HEK293 (cell line): ENCODE results near the gene ZNF140.

Source experiments
- AEBP2 ChIP-seq: fragments of 450-650 bp; formaldehyde crosslinking; IDR thresholded peaks from 2 replicates; pipeline ENCODE4 v1.5.1; 2016; ENCODE audit warnings: missing biosample characterization, missing genetic modification characterization, borderline replicate concordance
- ATF2 ChIP-seq: fragments of 450-650 bp; formaldehyde crosslinking; IDR thresholded peaks from 2 replicates; pipeline ENCODE4 v1.5.1; 2016; ENCODE audit warnings: missing biosample characterization, missing genetic modification characterization, low read depth
- ELK4 ChIP-seq: IDR thresholded peaks from 2 replicates; pipeline ENCODE4 v1.6.1; 2011; ENCODE audit warnings: mild to moderate bottlenecking, low read depth, low read length, borderline replicate concordance
- GLI2 ChIP-seq: fragments of 450-650 bp; formaldehyde crosslinking; IDR thresholded peaks from 2 replicates; pipeline ENCODE4; 2017; ENCODE audit warnings: missing biosample characterization, missing genetic modification characterization, low read depth, borderline replicate concordance
- KLF1 ChIP-seq: fragments of 450-650 bp; formaldehyde crosslinking; IDR thresholded peaks from 2 replicates; pipeline ENCODE4 v1.5.1; 2016; ENCODE audit warnings: missing biosample characterization, missing genetic modification characterization
- REPIN1 ChIP-seq: fragments of 450-650 bp; formaldehyde crosslinking; IDR thresholded peaks from 2 replicates; pipeline ENCODE4 v1.5.1; 2017; ENCODE audit warnings: missing biosample characterization, missing genetic modification characterization, low read depth
- SCRT1 ChIP-seq: fragments of 450-650 bp; formaldehyde crosslinking; IDR thresholded peaks from 2 replicates; pipeline ENCODE4 v1.5.1; 2016; ENCODE audit warnings: missing biosample characterization, missing genetic modification characterization, borderline replicate concordance
- SP2 ChIP-seq: fragments of 450-650 bp; formaldehyde crosslinking; IDR thresholded peaks from 2 replicates; pipeline ENCODE4 v1.5.1; 2016; ENCODE audit warnings: missing biosample characterization, missing genetic modification characterization
- TSHZ1 ChIP-seq: fragments of 450-650 bp; formaldehyde crosslinking; IDR thresholded peaks from 2 replicates; pipeline ENCODE4 v1.5.1; 2016; ENCODE audit warnings: missing biosample characterization, missing genetic modification characterization, borderline replicate concordance
- YY2 ChIP-seq: fragments of 450-650 bp; formaldehyde crosslinking; IDR thresholded peaks from 2 replicates; pipeline ENCODE4 v1.5.1; 2016; ENCODE audit warnings: missing biosample characterization, missing genetic modification characterization
- ZBTB1 ChIP-seq: fragments of 450-650 bp; formaldehyde crosslinking; IDR thresholded peaks from 2 replicates; pipeline ENCODE4 v1.5.1; 2016; ENCODE audit warnings: missing biosample characterization, missing genetic modification characterization
- ZFP37 ChIP-seq: fragments of 450-650 bp; formaldehyde crosslinking; IDR thresholded peaks from 2 replicates; pipeline ENCODE4 v1.5.1; 2016; ENCODE audit warnings: missing biosample characterization, missing genetic modification characterization
- ZNF121 ChIP-seq: fragments of 450-650 bp; formaldehyde crosslinking; IDR thresholded peaks from 2 replicates; pipeline ENCODE4 v1.5.1; 2016; ENCODE audit warnings: missing biosample characterization, missing genetic modification characterization
- ZNF140 ChIP-seq: fragments of 450-650 bp; formaldehyde crosslinking; IDR thresholded peaks from 2 replicates; pipeline ENCODE4 v1.5.1; 2016; ENCODE audit warnings: missing biosample characterization, missing genetic modification characterization
- ZNF155 ChIP-seq: fragments of 450-650 bp; formaldehyde crosslinking; IDR thresholded peaks from 2 replicates; pipeline ENCODE4 v1.5.1; 2016; ENCODE audit warnings: missing biosample characterization, missing genetic modification characterization
- ZNF157 ChIP-seq: fragments of 450-650 bp; formaldehyde crosslinking; IDR thresholded peaks from 2 replicates; pipeline ENCODE4 v1.5.1; 2016; ENCODE audit warnings: missing biosample characterization, missing genetic modification characterization
- ZNF169 ChIP-seq: fragments of 450-650 bp; formaldehyde crosslinking; IDR thresholded peaks from 2 replicates; pipeline ENCODE4 v1.5.1; 2016; ENCODE audit warnings: missing biosample characterization, missing genetic modification characterization
- ZNF266 ChIP-seq: fragments of 450-650 bp; formaldehyde crosslinking; IDR thresholded peaks from 2 replicates; pipeline ENCODE4 v1.5.1; 2016; ENCODE audit warnings: missing biosample characterization, missing genetic modification characterization, low read depth
- ZNF280D ChIP-seq: fragments of 450-650 bp; formaldehyde crosslinking; IDR thresholded peaks from 2 replicates; pipeline ENCODE4 v1.5.1; 2016; ENCODE audit warnings: missing biosample characterization, missing genetic modification characterization
- ZNF426 ChIP-seq: fragments of 450-650 bp; formaldehyde crosslinking; IDR thresholded peaks from 2 replicates; pipeline ENCODE4 v1.5.1; 2017; ENCODE audit warnings: missing biosample characterization, missing genetic modification characterization, mild to moderate bottlenecking, inconsistent platforms, moderate library complexity
- ZNF518A ChIP-seq: fragments of 450-650 bp; formaldehyde crosslinking; conservative IDR thresholded peaks from 2 replicates; pipeline ENCODE4 v1.5.1; 2016; ENCODE audit warnings: low read depth, missing biosample characterization, missing genetic modification characterization
- ZNF521 ChIP-seq: fragments of 450-650 bp; formaldehyde crosslinking; IDR thresholded peaks from 2 replicates; pipeline ENCODE4 v1.5.1; 2017; ENCODE audit warnings: missing biosample characterization, mild to moderate bottlenecking, missing genetic modification characterization
- ZNF621 ChIP-seq: fragments of 450-650 bp; formaldehyde crosslinking; IDR thresholded peaks from 2 replicates; pipeline ENCODE4 v1.5.1; 2017; ENCODE audit warnings: missing biosample characterization, missing genetic modification characterization
- ZNF623 ChIP-seq: fragments of 450-650 bp; formaldehyde crosslinking; IDR thresholded peaks from 2 replicates; pipeline ENCODE4 v1.5.1; 2016; ENCODE audit warnings: missing biosample characterization, missing genetic modification characterization
- ZNF76 ChIP-seq: fragments of 450-650 bp; formaldehyde crosslinking; IDR thresholded peaks from 2 replicates; pipeline ENCODE4; 2016; ENCODE audit warnings: low read depth, missing biosample characterization, missing genetic modification characterization, borderline replicate concordance

Gene ZNF140

GRCh38 chr12:133130808-133131128, 50.0 kb downstream of the ZNF140 start (continued):
- TF ChIP-seq ZNF518A (tag by site-specific recombination), result no peak
- 0 out of 2 replicates have a peak, but pooled peaks have one; percentile 21 for TF ChIP-seq ZNF623
- TF ChIP-seq ATF2 (tag by site-specific recombination), result no peak
- no peak for TF ChIP-seq ZNF140 (tag by site-specific recombination)
- no peak for TF ChIP-seq ELK4
- no peak for TF ChIP-seq ZBTB1 (tag by site-specific recombination)
- TF ChIP-seq SCRT1 (tag by site-specific recombination), result no peak
- TF ChIP-seq YY2 (tag by site-specific recombination), result no peak
- TF ChIP-seq REPIN1 (tag by site-specific recombination), result no peak
- TF ChIP-seq KLF1 (tag by site-specific recombination), result no peak
- TF ChIP-seq AEBP2 (tag by site-specific recombination), result no peak
- 0 out of 2 replicates have a peak, but pooled peaks have one; percentile 76 for TF ChIP-seq ZFP37
- no peak for TF ChIP-seq ZNF121 (tag by site-specific recombination)
- TF ChIP-seq ZNF266 (tag by site-specific recombination), result no peak
- no peak for TF ChIP-seq GLI2 (tag by site-specific recombination)
- peak; percentile 8; the same call in 1 of the 2 replicates for TF ChIP-seq ZNF169
- no peak for TF ChIP-seq ZNF280D
- no peak for TF ChIP-seq ZNF157 (tag by site-specific recombination)
- TF ChIP-seq SP2 (tag by site-specific recombination), result no peak
- TF ChIP-seq ZNF521 (tag by site-specific recombination), result no peak
- TF ChIP-seq TSHZ1 (tag by site-specific recombination), result 0 out of 2 replicates have a peak, but pooled peaks have one; percentile 4
- no peak for TF ChIP-seq ZNF155 (tag by site-specific recombination)
- TF ChIP-seq ZNF76 (tag by site-specific recombination), result no peak
- no peak for TF ChIP-seq ZNF621 (tag by site-specific recombination)
- no peak for TF ChIP-seq ZNF426 (tag by site-specific recombination)
